Measurements from ENCODE around the gene TMEM101.
"Not testable (repeated sequence)": the region's sequence is repeated elsewhere in the genome, so short reads cannot be mapped to it uniquely, and the experiment has no call there.

The TMEM101 gene

GRCh38 chr17:43976963-43977837 is 37.6 kb downstream of the TMEM101 start:
- Histone ChIP-seq H3K4me2 (ENCODE audit: insufficient read depth, low read length) (no peak overlapping the region), H3K36me3 (ENCODE audit: insufficient read depth, low read length) (no peaks in the 10 kb centered on the region), H3K79me2 (ENCODE audit: insufficient read depth, low read length) (no peaks in the 10 kb centered on the region), H3K9ac (ENCODE audit: low read depth, low read length) (no peak overlapping the region), H2AFZ (ENCODE audit: low read depth, low read length) (no peak overlapping the region), H3K9me3 (ENCODE audit: insufficient read depth, low read length, severe bottlenecking) (no peaks in the 10 kb centered on the region), H4K20me1 (ENCODE audit: insufficient read depth, low read length) (no peaks in the 10 kb centered on the region), H3K27me3 (ENCODE audit: insufficient read depth, low read length, poor library complexity) (no peaks in the 10 kb centered on the region), H3K4me1 (ENCODE audit: insufficient read depth, low read length) (no peaks in the 10 kb centered on the region), H3K27ac (ENCODE audit: low read length) (no peak overlapping the region), H3K4me3 (ENCODE audit: low read depth in 1 of 2, low read length in 2 of 2) (no peak overlapping the region)
- TF ChIP-seq CTCF (IDR thresholded peaks at IDR 0.05; ENCODE audit: borderline replicate concordance, extremely low read depth, low read length, poor library complexity, severe bottlenecking) (no peak), EZH2 (IDR thresholded peaks at IDR 0.05; ENCODE audit: borderline replicate concordance, low read depth, low read length, severe bottlenecking) (no peak)
- ATAC-seq (ENCODE audit: insufficient read depth, low read depth) (no peak), DNase-seq (no peak)

GRCh38 chr17:43975898-43976297 is 38.9 kb downstream of the TMEM101 start:
- H3K27me3 ChIP-seq (ENCODE audit: insufficient read depth, low read length, poor library complexity): no peaks in the 10 kb centered on the region
- no peaks in the 10 kb centered on the region for H3K4me1 ChIP-seq (ENCODE audit: insufficient read depth, low read length)
- no peak for ATAC-seq (ENCODE audit: insufficient read depth, low read depth)

GRCh38 chr17:43974382-43975266 is 40.1 kb downstream of the TMEM101 start:
- Histone ChIP-seq H3K79me2 (ENCODE audit: insufficient read depth, low read length) (no peaks in the 10 kb centered on the region), H3K4me3 (ENCODE audit: low read depth in 1 of 2, low read length in 2 of 2) (no peak overlapping the region), H3K27me3 (ENCODE audit: insufficient read depth, low read length, poor library complexity) (no peaks in the 10 kb centered on the region), H3K27ac (ENCODE audit: low read length) (no peak overlapping the region), H3K9me3 (ENCODE audit: insufficient read depth, low read length, severe bottlenecking) (no peaks in the 10 kb centered on the region), H3K9ac (ENCODE audit: low read depth, low read length) (no peak overlapping the region), H2AFZ (ENCODE audit: low read depth, low read length) (no peak overlapping the region), H3K4me1 (ENCODE audit: insufficient read depth, low read length) (no peaks in the 10 kb centered on the region), H3K36me3 (ENCODE audit: insufficient read depth, low read length) (no peaks in the 10 kb centered on the region), H3K4me2 (ENCODE audit: insufficient read depth, low read length) (no peak overlapping the region), H4K20me1 (ENCODE audit: insufficient read depth, low read length) (no peaks in the 10 kb centered on the region)
- DNase-seq: no peak
- no peak for ATAC-seq (ENCODE audit: insufficient read depth, low read depth)
- TF ChIP-seq EZH2 (IDR thresholded peaks at IDR 0.05; ENCODE audit: borderline replicate concordance, low read depth, low read length, severe bottlenecking): no peak

More at GRCh38 chr17:43975898-43976297, 38.9 kb downstream of the TMEM101 start:
- H3K79me2 ChIP-seq (ENCODE audit: insufficient read depth, low read length): no peaks in the 10 kb centered on the region
- H3K9ac ChIP-seq (ENCODE audit: low read depth, low read length): no peak overlapping the region
- H2AFZ ChIP-seq (ENCODE audit: low read depth, low read length): no peak overlapping the region
- no peaks in the 10 kb centered on the region for H4K20me1 ChIP-seq (ENCODE audit: insufficient read depth, low read length)
- no peak overlapping the region for H3K4me3 ChIP-seq (ENCODE audit: low read depth in 1 of 2, low read length in 2 of 2)
- H3K27ac ChIP-seq (ENCODE audit: low read length): no peak overlapping the region
- TF ChIP-seq EZH2 (IDR thresholded peaks at IDR 0.05; ENCODE audit: borderline replicate concordance, low read depth, low read length, severe bottlenecking): no peak
- TF ChIP-seq CTCF (IDR thresholded peaks at IDR 0.05; ENCODE audit: borderline replicate concordance, extremely low read depth, low read length, poor library complexity, severe bottlenecking): no peak
- DNase-seq: no peak
- H3K4me2 ChIP-seq (ENCODE audit: insufficient read depth, low read length): no peak overlapping the region
- H3K9me3 ChIP-seq (ENCODE audit: insufficient read depth, low read length, severe bottlenecking): no peaks in the 10 kb centered on the region
- H3K36me3 ChIP-seq (ENCODE audit: insufficient read depth, low read length): no peaks in the 10 kb centered on the region

- not testable (repeated sequence) for H3K27ac ChIP-seq (ENCODE audit: low read length); DNase-seq; H3K36me3 ChIP-seq (ENCODE audit: insufficient read depth, low read length); H3K4me2 ChIP-seq (ENCODE audit: insufficient read depth, low read length); H3K9me3 ChIP-seq (ENCODE audit: insufficient read depth, low read length, severe bottlenecking); H4K20me1 ChIP-seq (ENCODE audit: insufficient read depth, low read length); ATAC-seq (ENCODE audit: insufficient read depth, low read depth); H3K9ac ChIP-seq (ENCODE audit: low read depth, low read length); H3K4me1 ChIP-seq (ENCODE audit: insufficient read depth, low read length); H3K79me2 ChIP-seq (ENCODE audit: insufficient read depth, low read length); H3K27me3 ChIP-seq (ENCODE audit: insufficient read depth, low read length, poor library complexity); H3K4me3 ChIP-seq (ENCODE audit: low read depth in 1 of 2, low read length in 2 of 2); H2AFZ ChIP-seq (ENCODE audit: low read depth, low read length)
These were observed 42.1 kb downstream of the TMEM101 start for GRCh38 chr17:43972444-43973212.

- H3K79me2 ChIP-seq (ENCODE audit: insufficient read depth, low read length); H3K36me3 ChIP-seq (ENCODE audit: insufficient read depth, low read length); H3K4me2 ChIP-seq (ENCODE audit: insufficient read depth, low read length); H4K20me1 ChIP-seq (ENCODE audit: insufficient read depth, low read length); H3K27me3 ChIP-seq (ENCODE audit: insufficient read depth, low read length, poor library complexity); H2AFZ ChIP-seq (ENCODE audit: low read depth, low read length); H3K4me3 ChIP-seq (ENCODE audit: low read depth in 1 of 2, low read length in 2 of 2); DNase-seq; H3K9ac ChIP-seq (ENCODE audit: low read depth, low read length); H3K9me3 ChIP-seq (ENCODE audit: insufficient read depth, low read length, severe bottlenecking); H3K27ac ChIP-seq (ENCODE audit: low read length); ATAC-seq (ENCODE audit: insufficient read depth, low read depth); H3K4me1 ChIP-seq (ENCODE audit: insufficient read depth, low read length): not testable (repeated sequence)
These were observed 43.3 kb downstream of the TMEM101 start for GRCh38 chr17:43971436-43971835.
